ENCODE data around the gene SSH3. TPM values are rescaled to one million over a fixed set of nuclear protein-coding genes. Genes with fewer than 3 reads are reported as not detected.

The SSH3 gene
- total RNA-seq, 6 donors from 2014 or later: 35.9 to 99.2 (median 53.8) TPM

DNA sequence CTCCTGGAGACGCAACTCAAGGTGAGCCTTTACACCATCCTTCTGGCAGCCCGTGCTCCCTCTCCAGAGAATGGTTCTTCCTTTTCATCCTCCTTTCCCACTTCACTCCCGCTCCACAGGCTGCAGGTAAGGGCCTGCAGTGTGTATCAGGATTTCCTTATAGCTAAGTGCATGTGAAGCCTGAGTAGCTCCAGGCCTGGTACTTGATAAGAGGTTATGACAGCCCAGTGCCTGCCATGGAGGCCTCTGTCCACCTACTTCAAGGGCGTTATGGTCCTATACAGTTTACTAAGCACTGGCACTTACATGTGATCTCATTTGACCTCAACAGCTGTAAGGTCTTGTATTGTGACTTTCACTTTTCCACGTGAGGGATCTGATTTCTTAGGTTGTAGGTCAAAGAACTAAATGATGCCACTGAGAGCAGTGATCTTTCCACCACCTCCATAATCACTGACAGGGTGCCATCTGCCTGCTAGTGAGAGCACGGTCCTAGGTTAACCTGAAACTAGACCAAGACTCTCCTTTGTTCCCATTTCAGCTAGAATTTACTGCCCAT is 18.1 kb downstream of the SSH3 start:
- H3K27ac ChIP-seq: no peak overlapping the region

GRCh38 chr11:67322049-67322448 is 18.7 kb downstream of the SSH3 start:
- Histone ChIP-seq H3K4me1 (peaks cover 9 to 15% (median 12%) of the 10 kb centered on the region in 4 donors), H3K27me3 (no peaks in the 10 kb centered on the region), H3K9me3 (no peaks in the 10 kb centered on the region), H3K4me3 (no peak overlapping the region), H3K36me3 (no peaks in the 10 kb centered on the region), H3K27ac (no peak overlapping the region)
- TF ChIP-seq POLR2A (IDR thresholded peaks at IDR 0.05) (no peak), EP300 (IDR thresholded peaks at IDR 0.05) (no peak), POLR2AphosphoS5 (IDR thresholded peaks at IDR 0.05) (no peak)
- TF ChIP-seq, protein P1, sequence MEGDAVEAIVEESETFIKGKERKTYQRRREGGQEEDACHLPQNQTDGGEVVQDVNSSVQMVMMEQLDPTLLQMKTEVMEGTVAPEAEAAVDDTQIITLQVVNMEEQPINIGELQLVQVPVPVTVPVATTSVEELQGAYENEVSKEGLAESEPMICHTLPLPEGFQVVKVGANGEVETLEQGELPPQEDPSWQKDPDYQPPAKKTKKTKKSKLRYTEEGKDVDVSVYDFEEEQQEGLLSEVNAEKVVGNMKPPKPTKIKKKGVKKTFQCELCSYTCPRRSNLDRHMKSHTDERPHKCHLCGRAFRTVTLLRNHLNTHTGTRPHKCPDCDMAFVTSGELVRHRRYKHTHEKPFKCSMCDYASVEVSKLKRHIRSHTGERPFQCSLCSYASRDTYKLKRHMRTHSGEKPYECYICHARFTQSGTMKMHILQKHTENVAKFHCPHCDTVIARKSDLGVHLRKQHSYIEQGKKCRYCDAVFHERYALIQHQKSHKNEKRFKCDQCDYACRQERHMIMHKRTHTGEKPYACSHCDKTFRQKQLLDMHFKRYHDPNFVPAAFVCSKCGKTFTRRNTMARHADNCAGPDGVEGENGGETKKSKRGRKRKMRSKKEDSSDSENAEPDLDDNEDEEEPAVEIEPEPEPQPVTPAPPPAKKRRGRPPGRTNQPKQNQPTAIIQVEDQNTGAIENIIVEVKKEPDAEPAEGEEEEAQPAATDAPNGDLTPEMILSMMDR (IDR thresholded peaks at IDR 0.05): no peak
- 91 to 95% methylated on average over 3 of the region's 3 CpGs for WGBS, 2 donors
- ATAC-seq (ENCODE audit: low FRiP score in 2 of 2) (no peak), DNase-seq (no peak)

More for the DNA sequence above, 18.1 kb downstream of the SSH3 start:
- Histone ChIP-seq H3K27me3 (no peaks in the 10 kb centered on the region), H3K9me3 (no peaks in the 10 kb centered on the region), H3K4me3 (no peak overlapping the region), H3K36me3 (no peaks in the 10 kb centered on the region), H3K4me1 (peaks cover 12 to 15% (median 14%) of the 10 kb centered on the region in 4 donors)
- 84 to 86% methylated on average over 6 of the region's 6 CpGs for WGBS, 2 donors
- DNase-seq (no peak), ATAC-seq (ENCODE audit: low FRiP score in 2 of 2) (no peak)
- no peak for TF ChIP-seq POLR2A (IDR thresholded peaks at IDR 0.05)

DNA sequence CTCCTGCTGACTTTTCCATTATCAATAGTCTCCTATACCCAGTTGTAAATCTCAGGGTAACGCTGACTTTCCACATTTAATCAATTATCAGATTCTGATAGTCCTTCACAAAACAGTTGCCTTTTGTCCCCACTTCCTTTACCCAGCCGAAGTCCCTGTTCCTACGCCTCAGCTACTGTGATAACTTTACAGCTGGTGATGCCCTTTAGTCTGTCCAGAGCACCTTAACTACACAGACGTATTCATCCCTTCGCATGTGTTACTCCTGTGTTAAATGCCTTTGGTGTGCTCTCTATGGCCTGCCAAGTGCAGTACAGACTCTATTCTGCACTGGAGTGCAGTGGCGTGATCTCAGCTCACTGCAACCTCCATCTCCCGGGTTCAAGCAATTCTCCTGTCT is 20.2 kb downstream of the SSH3 start:
- Histone ChIP-seq H3K36me3 (no peaks in the 10 kb centered on the region), H3K27ac (no peak overlapping the region), H3K4me1 (peaks cover 4 to 9% (median 7%) of the 10 kb centered on the region in 4 donors), H3K27me3 (no peaks in the 10 kb centered on the region), H3K4me3 (no peak overlapping the region), H3K9me3 (no peaks in the 10 kb centered on the region)
- DNase-seq: no peak
- ATAC-seq (ENCODE audit: low FRiP score in 2 of 2): no peak
- TF ChIP-seq EP300 (IDR thresholded peaks at IDR 0.05) (no peak), POLR2A (IDR thresholded peaks at IDR 0.05) (no peak), POLR2AphosphoS5 (IDR thresholded peaks at IDR 0.05) (no peak)
- TF ChIP-seq, protein P1 (IDR thresholded peaks at IDR 0.05): no peak
- 94 to 95% methylated on average over 7 of the region's 7 CpGs for WGBS, 2 donors

DNA sequence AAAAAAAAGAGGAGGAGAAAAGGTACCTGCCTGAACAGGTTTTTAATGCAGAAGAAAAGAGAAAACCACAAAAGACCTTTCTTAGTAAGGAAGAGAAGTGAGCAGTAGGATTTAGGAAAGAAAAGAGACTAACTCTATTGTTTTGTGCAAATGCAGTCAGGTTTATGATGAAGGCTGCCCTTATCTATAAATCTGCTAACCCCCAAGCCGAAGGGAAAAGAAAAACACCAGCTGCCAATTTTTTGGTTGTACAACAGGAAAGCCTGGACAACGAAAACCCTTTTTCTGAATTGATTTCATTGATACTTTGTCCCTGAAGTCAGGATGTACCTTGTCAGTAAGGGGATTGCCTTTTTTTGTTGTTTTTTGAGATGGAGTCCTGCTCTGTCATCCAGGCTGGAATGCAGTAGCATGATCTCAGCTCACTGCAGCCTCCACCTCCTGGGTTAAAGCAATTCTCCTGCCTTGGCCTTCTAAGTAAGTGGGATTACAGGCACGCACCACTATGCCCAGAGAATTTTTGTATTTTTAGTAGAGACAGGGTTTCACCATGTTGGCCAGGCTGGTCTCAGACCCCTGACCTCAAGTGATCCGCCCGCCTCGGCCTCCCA is 28.9 kb downstream of the SSH3 start:
- no peaks in the 10 kb centered on the region for H3K9me3 ChIP-seq
- DNase-seq (no peak), ATAC-seq (ENCODE audit: low FRiP score in 2 of 2) (no peak)
- TF ChIP-seq POLR2AphosphoS5 (IDR thresholded peaks at IDR 0.05) (no peak), POLR2A (IDR thresholded peaks at IDR 0.05) (no peak), EP300 (IDR thresholded peaks at IDR 0.05) (no peak)
- TF ChIP-seq, protein P1 (IDR thresholded peaks at IDR 0.05): no peak
- H3K27me3 ChIP-seq: no peaks in the 10 kb centered on the region
- peaks cover 0 to 4% (median 2%) of the 10 kb centered on the region in 4 donors for H3K36me3 ChIP-seq
- 87 to 89% methylated on average over 6 of the region's 6 CpGs for WGBS, 2 donors
- H3K27ac ChIP-seq: no peak overlapping the region
- H3K4me1 ChIP-seq: no peaks in the 10 kb centered on the region
- H3K4me3 ChIP-seq: no peak overlapping the region

- no peak for TF ChIP-seq POLR2AphosphoS5 (IDR thresholded peaks at IDR 0.05)
- TF ChIP-seq, protein P1 (IDR thresholded peaks at IDR 0.05): no peak
- TF ChIP-seq EP300 (IDR thresholded peaks at IDR 0.05): no peak
- no peak for TF ChIP-seq POLR2A (IDR thresholded peaks at IDR 0.05)
- Histone ChIP-seq H3K4me1 (no peaks in the 10 kb centered on the region), H3K36me3 (peaks cover 0 to 4% (median 2%) of the 10 kb centered on the region in 4 donors), H3K27me3 (no peaks in the 10 kb centered on the region), H3K9me3 (no peaks in the 10 kb centered on the region), H3K27ac (no peak overlapping the region), H3K4me3 (no peak overlapping the region)
- no peak for ATAC-seq (ENCODE audit: low FRiP score in 2 of 2)
- 93 to 96% methylated on average over 3 of the region's 3 CpGs for WGBS, 2 donors
- no peak for DNase-seq
These were observed 33.9 kb downstream of the SSH3 start for GRCh38 chr11:67337257-67337656.

Data from upper lobe of left lung (tissue), 6 donors.